ENCODE measurements around the gene RNF128. TPM values are rescaled to one million over a fixed set of nuclear protein-coding genes. Genes with fewer than 3 reads are reported as not detected.

Gene RNF128
- total and polyA plus RNA-seq, 2 donors (not counting 3 experiments of a cell fraction or from before 2014, with no cell fraction given), result not detected

DNA sequence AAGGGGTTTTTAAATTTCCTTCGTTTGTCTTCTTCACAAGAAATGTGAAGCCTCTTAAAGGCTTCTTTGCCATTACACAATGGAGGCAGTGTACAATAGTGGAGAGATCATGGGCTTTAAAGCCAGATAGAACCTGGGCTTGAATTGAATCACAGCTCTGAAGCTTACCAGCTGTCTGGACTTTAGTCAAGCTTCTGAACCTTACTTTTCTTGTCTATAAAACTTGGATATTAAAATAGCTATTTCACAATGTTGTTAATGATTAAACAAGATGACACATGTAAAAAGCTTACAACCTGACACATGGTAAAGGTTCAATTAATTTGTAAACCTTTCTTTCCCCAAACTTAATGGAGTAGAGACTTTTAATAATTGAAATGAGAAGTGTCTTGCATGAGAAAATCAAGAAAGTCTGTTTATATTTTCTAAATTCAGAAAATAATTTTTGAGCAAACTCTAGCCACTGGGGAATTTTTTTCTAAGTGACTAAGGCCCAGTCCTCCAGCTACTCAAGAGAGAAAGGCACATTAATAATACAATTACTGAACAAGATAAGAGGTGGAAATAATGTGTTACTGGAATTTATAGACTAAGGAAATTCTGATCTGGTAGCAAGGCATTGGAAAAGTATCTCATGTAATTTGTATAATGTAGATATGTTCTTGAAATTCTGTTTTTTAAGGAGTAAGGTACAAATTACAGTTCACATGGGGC, 54.3 kb downstream of the RNF128 start:
- Histone ChIP-seq H3K4me2 (ENCODE audit: insufficient read depth, low read length) (no peak overlapping the region), H3K36me3 (ENCODE audit: control insufficient read depth in 2 of 2, extremely low read depth in 1 of 2, insufficient read depth in 2 of 2, low read length in 2 of 2) (no peaks in the 10 kb centered on the region), H3K79me2 (ENCODE audit: control insufficient read depth, insufficient read depth, low read length) (no peaks in the 10 kb centered on the region), H3K9me3 (replicated peaks; ENCODE audit: control insufficient read depth, insufficient read depth, low read length) (no peaks in the 10 kb centered on the region), H3K27me3 (ENCODE audit: control insufficient read depth in 2 of 2, insufficient read depth in 2 of 2, low read length in 2 of 2) (no peaks in the 10 kb centered on the region), H4K20me1 (replicated peaks; ENCODE audit: control insufficient read depth, extremely low read depth, insufficient read depth, low read length) (no peaks in the 10 kb centered on the region), H2AFZ (ENCODE audit: low read depth, low read length) (no peak overlapping the region), H3K4me1 (ENCODE audit: control insufficient read depth, extremely low read depth, insufficient read depth, low read length) (no peaks in the 10 kb centered on the region), H3K9ac (replicated peaks; ENCODE audit: extremely low read depth, insufficient read depth, low read length) (no peak overlapping the region), H3K4me3 (replicated peaks in 1 of 3; ENCODE audit: insufficient read depth in 1 of 3, low read depth in 1 of 3, low read length in 3 of 3) (no peak overlapping the region), H3K27ac (ENCODE audit: insufficient read depth, low read depth, low read length) (no peak overlapping the region), H3K9me1 (replicated peaks; ENCODE audit: control insufficient read depth, extremely low read depth, insufficient read depth, low read length) (no peaks in the 10 kb centered on the region)
- no TSS peak for BruUV-seq (replicated peaks)
- TF ChIP-seq JUN (IDR thresholded peaks at IDR 0.05; ENCODE audit: borderline replicate concordance, insufficient read depth, insufficient read length, low read depth), result no peak
- TF ChIP-seq POLR2A (IDR thresholded peaks at IDR 0.05; ENCODE audit: low read depth, low read length), result no peak
- no peak for TF ChIP-seq FOS (IDR thresholded peaks at IDR 0.05; ENCODE audit: borderline replicate concordance, insufficient read depth, low read length)
- TF ChIP-seq, protein P1, sequence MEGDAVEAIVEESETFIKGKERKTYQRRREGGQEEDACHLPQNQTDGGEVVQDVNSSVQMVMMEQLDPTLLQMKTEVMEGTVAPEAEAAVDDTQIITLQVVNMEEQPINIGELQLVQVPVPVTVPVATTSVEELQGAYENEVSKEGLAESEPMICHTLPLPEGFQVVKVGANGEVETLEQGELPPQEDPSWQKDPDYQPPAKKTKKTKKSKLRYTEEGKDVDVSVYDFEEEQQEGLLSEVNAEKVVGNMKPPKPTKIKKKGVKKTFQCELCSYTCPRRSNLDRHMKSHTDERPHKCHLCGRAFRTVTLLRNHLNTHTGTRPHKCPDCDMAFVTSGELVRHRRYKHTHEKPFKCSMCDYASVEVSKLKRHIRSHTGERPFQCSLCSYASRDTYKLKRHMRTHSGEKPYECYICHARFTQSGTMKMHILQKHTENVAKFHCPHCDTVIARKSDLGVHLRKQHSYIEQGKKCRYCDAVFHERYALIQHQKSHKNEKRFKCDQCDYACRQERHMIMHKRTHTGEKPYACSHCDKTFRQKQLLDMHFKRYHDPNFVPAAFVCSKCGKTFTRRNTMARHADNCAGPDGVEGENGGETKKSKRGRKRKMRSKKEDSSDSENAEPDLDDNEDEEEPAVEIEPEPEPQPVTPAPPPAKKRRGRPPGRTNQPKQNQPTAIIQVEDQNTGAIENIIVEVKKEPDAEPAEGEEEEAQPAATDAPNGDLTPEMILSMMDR (IDR thresholded peaks at IDR 0.05; ENCODE audit: extremely low read depth in 1 of 2, insufficient read depth in 1 of 2, low read depth in 1 of 2, low read length in 2 of 2), result no peak
- TF ChIP-seq MYC (IDR thresholded peaks at IDR 0.05; ENCODE audit: low read depth, low read length), result no peak
- no peak for TF ChIP-seq GATA2 (IDR thresholded peaks at IDR 0.05; ENCODE audit: insufficient read depth, insufficient read length, low read depth, low read length)
- TF ChIP-seq, protein P2, sequence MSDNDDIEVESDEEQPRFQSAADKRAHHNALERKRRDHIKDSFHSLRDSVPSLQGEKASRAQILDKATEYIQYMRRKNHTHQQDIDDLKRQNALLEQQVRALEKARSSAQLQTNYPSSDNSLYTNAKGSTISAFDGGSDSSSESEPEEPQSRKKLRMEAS (IDR thresholded peaks at IDR 0.05; ENCODE audit: insufficient read depth, insufficient read length), result no peak
- TF ChIP-seq EZH2 (IDR thresholded peaks at IDR 0.05; ENCODE audit: borderline replicate concordance, low read depth, low read length, severe bottlenecking), result no peak
- no peak for TF ChIP-seq POLR2AphosphoS5 (IDR thresholded peaks at IDR 0.05; ENCODE audit: insufficient read depth, low read depth, low read length)
- dilution Hi-C loops (cut with MboI; ENCODE audit: extremely low pct_ligation_motif_present, low sequenced_read_pairs) (no loop called here), intact Hi-C loops (cut with micrococcal nuclease) (no loop called here)
- ChIA-PET POLR2A (no interaction called here), CTCF (no interaction called here)
- FAIRE-seq (no peak), DNase-seq (ENCODE audit: low read depth, low spot score) (no peak)

Data from endothelial cell of umbilical vein (primary cell).